Thyroid gland (tissue), 4 donors: ENCODE measurements around the gene NRXN2.
A peak's percentile ranks its signal among the peaks of the same experiment; 100 is the strongest.

Experiments
- POLR2A ChIP-seq, 2 donors: fragments of 450-650 bp; IDR thresholded peaks; one replicate each; pipeline ENCODE4 v1.6.1; 2017; ENCODE audit warnings: antibody characterized with exemption in 2 of 2, mild to moderate bottlenecking in 2 of 2, moderate library complexity in 1 of 2
- TF ChIP-seq, protein P1 (sequence below), 6 experiments: fragments of 200-600 bp in 3 of 6; fragments of 450-650 bp in 3 of 6; sonication (generic) in 3 of 6; IDR thresholded peaks; one replicate each; pipeline ENCODE4 v1.5.1; 2016 to 2019; ENCODE audit warnings: antibody characterized with exemption in 6 of 6, mild to moderate bottlenecking in 2 of 6, inconsistent platforms in 1 of 6, moderate library complexity in 1 of 6

DNA sequence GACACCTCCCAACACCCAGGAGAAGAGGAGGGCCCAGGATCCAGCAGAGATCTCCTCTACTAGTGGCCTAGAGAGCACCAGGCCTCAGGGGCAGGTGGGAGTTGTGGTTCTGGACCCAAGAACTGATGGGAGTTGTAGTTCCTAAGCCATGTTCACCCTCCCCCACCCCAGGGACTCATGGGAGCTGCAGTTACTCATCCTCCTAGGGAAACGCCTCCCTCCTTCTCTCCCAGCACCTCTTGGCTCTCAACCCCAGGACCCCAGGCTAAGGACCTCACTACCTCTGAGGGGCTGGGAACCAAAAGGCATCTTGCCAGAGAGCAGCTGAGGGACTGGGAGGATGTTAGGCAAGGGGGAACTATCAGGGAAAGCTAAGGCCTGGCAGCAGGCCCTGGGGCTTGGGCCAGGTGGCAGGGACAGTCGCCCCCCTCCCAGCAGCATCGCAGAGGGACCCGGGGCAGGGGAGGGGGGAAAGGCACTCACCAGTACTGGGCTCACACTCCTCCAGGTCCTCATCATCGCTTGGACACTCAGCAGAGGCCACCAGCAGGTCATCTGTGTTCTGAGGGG lies 103.1 kb downstream of the NRXN2 start:
- TF ChIP-seq, protein P1, sequence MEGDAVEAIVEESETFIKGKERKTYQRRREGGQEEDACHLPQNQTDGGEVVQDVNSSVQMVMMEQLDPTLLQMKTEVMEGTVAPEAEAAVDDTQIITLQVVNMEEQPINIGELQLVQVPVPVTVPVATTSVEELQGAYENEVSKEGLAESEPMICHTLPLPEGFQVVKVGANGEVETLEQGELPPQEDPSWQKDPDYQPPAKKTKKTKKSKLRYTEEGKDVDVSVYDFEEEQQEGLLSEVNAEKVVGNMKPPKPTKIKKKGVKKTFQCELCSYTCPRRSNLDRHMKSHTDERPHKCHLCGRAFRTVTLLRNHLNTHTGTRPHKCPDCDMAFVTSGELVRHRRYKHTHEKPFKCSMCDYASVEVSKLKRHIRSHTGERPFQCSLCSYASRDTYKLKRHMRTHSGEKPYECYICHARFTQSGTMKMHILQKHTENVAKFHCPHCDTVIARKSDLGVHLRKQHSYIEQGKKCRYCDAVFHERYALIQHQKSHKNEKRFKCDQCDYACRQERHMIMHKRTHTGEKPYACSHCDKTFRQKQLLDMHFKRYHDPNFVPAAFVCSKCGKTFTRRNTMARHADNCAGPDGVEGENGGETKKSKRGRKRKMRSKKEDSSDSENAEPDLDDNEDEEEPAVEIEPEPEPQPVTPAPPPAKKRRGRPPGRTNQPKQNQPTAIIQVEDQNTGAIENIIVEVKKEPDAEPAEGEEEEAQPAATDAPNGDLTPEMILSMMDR (IDR thresholded peaks at IDR 0.05), result no peak
- TF ChIP-seq POLR2A (IDR thresholded peaks at IDR 0.05), result peak in 1 of 2 donors; percentile 19
